Measurements from ENCODE around the gene SOX18. TPM values are rescaled to one million over a fixed set of nuclear protein-coding genes. Genes with fewer than 3 reads are reported as not detected.
A peak's percentile ranks its signal among the peaks of the same experiment; 100 is the strongest.

SOX18 gene
- total and polyA plus RNA-seq, 2 of the 13 experiments (the other 11 are each of a cell fraction or from before 2014, with no cell fraction given), result 1.6 to 1.9 TPM

DNA sequence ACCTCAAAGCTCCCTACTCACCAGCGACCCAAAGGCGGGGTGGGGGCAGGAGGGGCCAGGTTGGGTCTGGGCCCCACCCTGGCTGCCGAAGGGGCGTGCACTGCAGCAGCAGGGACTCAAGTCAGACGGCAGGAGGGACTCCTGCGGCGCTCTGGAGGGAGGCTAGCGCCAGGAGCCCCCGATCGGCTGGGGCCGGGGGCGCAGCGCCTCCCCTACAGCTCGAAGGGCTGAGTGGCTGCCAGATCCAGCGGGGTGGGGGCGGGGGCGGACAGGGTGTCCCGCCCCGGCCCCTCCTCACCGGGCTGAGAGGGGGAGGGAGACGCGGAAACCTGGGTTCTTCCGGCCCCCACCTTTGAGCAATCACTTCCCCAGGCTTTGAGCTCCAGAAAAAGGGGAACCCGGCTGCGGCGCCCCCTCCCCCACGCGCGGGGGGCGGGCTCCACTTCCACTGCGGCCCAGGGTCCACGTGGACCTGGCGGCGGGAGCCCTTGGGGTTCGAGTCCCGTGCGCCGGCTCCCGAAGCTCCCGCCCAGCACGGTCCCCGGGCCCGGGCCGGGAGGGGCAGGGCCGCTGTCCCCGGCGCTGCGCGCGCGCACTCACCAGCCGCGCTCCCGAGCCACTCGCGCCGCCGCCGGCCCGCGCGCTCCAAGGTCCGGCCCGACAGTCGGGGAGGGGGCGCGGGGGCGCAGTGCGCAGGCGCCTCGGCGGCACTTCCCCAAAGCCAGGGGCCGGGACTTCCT, 30.0 kb upstream of the SOX18 start, which contains the start of gene RGS19 (continued):
- TF ChIP-seq, protein P1, sequence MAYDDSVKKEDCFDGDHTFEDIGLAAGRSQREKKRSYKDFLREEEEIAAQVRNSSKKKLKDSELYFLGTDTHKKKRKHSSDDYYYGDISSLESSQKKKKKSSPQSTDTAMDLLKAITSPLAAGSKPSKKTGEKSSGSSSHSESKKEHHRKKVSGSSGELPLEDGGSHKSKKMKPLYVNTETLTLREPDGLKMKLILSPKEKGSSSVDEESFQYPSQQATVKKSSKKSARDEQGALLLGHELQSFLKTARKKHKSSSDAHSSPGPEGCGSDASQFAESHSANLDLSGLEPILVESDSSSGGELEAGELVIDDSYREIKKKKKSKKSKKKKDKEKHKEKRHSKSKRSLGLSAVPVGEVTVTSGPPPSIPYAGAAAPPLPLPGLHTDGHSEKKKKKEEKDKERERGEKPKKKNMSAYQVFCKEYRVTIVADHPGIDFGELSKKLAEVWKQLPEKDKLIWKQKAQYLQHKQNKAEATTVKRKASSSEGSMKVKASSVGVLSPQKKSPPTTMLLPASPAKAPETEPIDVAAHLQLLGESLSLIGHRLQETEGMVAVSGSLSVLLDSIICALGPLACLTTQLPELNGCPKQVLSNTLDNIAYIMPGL (CRISPR knock-in tag; IDR thresholded peaks at IDR 0.05; ENCODE audit: borderline replicate concordance in 1 of 2, low read depth in 1 of 2), result peak in 1 of 2 experiments; percentile 65; a peak in 3 of 4 replicates
- TF ChIP-seq, protein P2, sequence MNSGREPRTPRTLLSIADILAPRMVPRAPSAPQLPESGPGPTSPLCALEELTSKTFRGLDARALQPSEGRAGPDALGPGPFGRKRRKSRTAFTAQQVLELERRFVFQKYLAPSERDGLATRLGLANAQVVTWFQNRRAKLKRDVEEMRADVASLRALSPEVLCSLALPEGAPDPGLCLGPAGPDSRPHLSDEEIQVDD (CRISPR knock-in tag; IDR thresholded peaks at IDR 0.05; ENCODE audit: borderline replicate concordance), result no peak
- TF ChIP-seq ZNF644 (CRISPR knock-in tag; IDR thresholded peaks at IDR 0.05; ENCODE audit: low read depth) (no peak), ZNF879 (CRISPR knock-in tag; IDR thresholded peaks at IDR 0.05) (no peak), SAP130 (CRISPR knock-in tag; IDR thresholded peaks at IDR 0.05; ENCODE audit: low read depth) (peak; percentile 47), MZF1 (CRISPR knock-in tag; IDR thresholded peaks at IDR 0.05; ENCODE audit: borderline replicate concordance) (no peak), PCBP1 (IDR thresholded peaks at IDR 0.05; ENCODE audit: borderline replicate concordance, low read depth, low read length) (0 out of 2 replicates have a peak, but pooled peaks have one; percentile 86), ZNF557 (CRISPR knock-in tag; IDR thresholded peaks at IDR 0.05) (no peak), RELA (CRISPR knock-in tag; IDR thresholded peaks at IDR 0.05) (no peak), ZNF136 (CRISPR knock-in tag; IDR thresholded peaks at IDR 0.05; ENCODE audit: low read depth) (no peak), ZNF549 (CRISPR knock-in tag; IDR thresholded peaks at IDR 0.05) (no peak), PRPF4 (IDR thresholded peaks at IDR 0.05; ENCODE audit: low read depth, low read length, poor library complexity, severe bottlenecking) (no peak), PPARG (CRISPR knock-in tag; conservative IDR thresholded peaks at IDR 0.05) (no peak), ZNF510 (CRISPR knock-in tag; IDR thresholded peaks at IDR 0.05; ENCODE audit: low read depth) (no peak), ONECUT2 (CRISPR knock-in tag; IDR thresholded peaks at IDR 0.05) (no peak), ZNF329 (CRISPR knock-in tag; IDR thresholded peaks at IDR 0.05; ENCODE audit: low read depth) (no peak), GABPA (IDR thresholded peaks at IDR 0.05; ENCODE audit: low read depth, low read length) (no peak), GABPA (CRISPR knock-in tag; IDR thresholded peaks at IDR 0.05; ENCODE audit: low read depth) (no peak), ZSCAN22 (CRISPR knock-in tag; IDR thresholded peaks at IDR 0.05) (no peak)
- TF ChIP-seq, protein P3, sequence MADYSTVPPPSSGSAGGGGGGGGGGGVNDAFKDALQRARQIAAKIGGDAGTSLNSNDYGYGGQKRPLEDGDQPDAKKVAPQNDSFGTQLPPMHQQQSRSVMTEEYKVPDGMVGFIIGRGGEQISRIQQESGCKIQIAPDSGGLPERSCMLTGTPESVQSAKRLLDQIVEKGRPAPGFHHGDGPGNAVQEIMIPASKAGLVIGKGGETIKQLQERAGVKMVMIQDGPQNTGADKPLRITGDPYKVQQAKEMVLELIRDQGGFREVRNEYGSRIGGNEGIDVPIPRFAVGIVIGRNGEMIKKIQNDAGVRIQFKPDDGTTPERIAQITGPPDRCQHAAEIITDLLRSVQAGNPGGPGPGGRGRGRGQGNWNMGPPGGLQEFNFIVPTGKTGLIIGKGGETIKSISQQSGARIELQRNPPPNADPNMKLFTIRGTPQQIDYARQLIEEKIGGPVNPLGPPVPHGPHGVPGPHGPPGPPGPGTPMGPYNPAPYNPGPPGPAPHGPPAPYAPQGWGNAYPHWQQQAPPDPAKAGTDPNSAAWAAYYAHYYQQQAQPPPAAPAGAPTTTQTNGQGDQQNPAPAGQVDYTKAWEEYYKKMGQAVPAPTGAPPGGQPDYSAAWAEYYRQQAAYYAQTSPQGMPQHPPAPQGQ (CRISPR knock-in tag; IDR thresholded peaks at IDR 0.05; ENCODE audit: borderline replicate concordance), result no peak
- TF ChIP-seq, protein P4, sequence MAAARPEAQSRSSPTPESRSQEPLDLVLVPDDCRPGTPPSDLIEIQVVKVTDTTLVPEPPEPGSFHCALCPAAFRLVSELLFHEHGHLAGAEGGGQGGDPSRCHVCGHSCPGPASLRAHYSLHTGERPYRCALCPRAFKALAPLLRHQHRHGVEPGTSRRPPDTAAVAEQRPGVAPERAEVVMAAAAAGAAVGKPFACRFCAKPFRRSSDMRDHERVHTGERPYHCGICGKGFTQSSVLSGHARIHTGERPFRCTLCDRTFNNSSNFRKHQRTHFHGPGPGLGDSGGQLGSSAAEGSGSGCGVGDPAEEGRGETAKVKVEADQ (CRISPR knock-in tag; IDR thresholded peaks at IDR 0.05; ENCODE audit: borderline replicate concordance), result no peak
- TF ChIP-seq, protein P5, sequence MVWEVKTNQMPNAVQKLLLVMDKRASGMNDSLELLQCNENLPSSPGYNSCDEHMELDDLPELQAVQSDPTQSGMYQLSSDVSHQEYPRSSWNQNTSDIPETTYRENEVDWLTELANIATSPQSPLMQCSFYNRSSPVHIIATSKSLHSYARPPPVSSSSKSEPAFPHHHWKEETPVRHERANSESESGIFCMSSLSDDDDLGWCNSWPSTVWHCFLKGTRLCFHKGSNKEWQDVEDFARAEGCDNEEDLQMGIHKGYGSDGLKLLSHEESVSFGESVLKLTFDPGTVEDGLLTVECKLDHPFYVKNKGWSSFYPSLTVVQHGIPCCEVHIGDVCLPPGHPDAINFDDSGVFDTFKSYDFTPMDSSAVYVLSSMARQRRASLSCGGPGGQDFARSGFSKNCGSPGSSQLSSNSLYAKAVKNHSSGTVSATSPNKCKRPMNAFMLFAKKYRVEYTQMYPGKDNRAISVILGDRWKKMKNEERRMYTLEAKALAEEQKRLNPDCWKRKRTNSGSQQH (CRISPR knock-in tag; IDR thresholded peaks at IDR 0.05; ENCODE audit: low read depth), result no peak

Measured in HepG2 (cell line).